ENCODE measurements around the gene EHD1. TPM values are rescaled to one million over a fixed set of nuclear protein-coding genes. Genes with fewer than 3 reads are reported as not detected.
A peak's percentile ranks its signal among the peaks of the same experiment; 100 is the strongest.

Gene EHD1
- total and polyA plus RNA-seq, 9 of the 15 experiments (the other 6 are each of a cell fraction or from before 2014, with no cell fraction given): 0.46 to 65.0 (median 16.4) TPM

DNA sequence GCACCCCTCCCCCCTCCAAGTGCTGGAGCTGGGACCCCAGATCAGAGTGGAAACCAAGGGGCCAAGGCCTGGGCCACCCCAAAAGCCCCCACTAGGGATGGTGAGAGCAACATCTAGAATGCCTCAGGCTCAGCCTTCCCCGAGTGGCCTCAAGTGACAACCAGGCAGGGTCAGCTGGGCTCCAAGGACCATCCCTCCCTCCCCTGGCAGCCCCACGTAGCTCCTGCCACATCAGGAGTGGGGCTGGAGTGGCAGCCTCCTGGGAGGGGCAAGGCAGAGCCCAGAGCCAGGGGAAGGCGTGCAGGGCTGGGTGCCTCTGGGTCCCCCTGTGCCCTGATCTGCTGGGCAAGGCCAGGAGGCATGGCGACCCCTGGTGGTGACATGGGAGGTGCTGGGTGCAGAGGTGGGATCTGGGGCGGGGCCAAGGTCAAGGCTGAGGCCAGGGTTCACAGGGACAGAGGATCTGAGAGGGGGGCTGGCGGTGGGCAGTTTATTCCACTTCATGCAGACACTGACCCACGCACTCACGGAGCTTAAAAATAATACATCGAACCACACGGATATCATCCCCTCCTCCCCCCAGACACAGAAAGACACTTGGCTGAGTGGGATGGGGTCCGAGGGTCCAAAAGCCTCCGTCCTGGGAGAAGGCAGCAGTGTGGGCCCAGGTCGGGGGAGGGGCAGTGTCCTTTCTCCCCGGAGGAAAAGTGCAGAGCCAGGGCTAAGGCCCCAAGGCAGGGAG is 15.8 kb upstream of the EHD1 start (continued):
- TF ChIP-seq, protein P1, sequence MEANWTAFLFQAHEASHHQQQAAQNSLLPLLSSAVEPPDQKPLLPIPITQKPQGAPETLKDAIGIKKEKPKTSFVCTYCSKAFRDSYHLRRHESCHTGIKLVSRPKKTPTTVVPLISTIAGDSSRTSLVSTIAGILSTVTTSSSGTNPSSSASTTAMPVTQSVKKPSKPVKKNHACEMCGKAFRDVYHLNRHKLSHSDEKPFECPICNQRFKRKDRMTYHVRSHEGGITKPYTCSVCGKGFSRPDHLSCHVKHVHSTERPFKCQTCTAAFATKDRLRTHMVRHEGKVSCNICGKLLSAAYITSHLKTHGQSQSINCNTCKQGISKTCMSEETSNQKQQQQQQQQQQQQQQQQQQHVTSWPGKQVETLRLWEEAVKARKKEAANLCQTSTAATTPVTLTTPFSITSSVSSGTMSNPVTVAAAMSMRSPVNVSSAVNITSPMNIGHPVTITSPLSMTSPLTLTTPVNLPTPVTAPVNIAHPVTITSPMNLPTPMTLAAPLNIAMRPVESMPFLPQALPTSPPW (CRISPR knock-in tag; IDR thresholded peaks at IDR 0.05): peak; percentile 64
- TF ChIP-seq ZNF668 (CRISPR knock-in tag; IDR thresholded peaks at IDR 0.05): 0 out of 2 replicates have a peak, but pooled peaks have one; percentile 7
- TF ChIP-seq TFAP4 (CRISPR knock-in tag; IDR thresholded peaks at IDR 0.05; ENCODE audit: borderline replicate concordance): peak; percentile 87
- peak; percentile 55; the same call in 1 of the 2 replicates for TF ChIP-seq ZNF263 (CRISPR knock-in tag; IDR thresholded peaks at IDR 0.05; ENCODE audit: borderline replicate concordance)
- TF ChIP-seq, protein P2, sequence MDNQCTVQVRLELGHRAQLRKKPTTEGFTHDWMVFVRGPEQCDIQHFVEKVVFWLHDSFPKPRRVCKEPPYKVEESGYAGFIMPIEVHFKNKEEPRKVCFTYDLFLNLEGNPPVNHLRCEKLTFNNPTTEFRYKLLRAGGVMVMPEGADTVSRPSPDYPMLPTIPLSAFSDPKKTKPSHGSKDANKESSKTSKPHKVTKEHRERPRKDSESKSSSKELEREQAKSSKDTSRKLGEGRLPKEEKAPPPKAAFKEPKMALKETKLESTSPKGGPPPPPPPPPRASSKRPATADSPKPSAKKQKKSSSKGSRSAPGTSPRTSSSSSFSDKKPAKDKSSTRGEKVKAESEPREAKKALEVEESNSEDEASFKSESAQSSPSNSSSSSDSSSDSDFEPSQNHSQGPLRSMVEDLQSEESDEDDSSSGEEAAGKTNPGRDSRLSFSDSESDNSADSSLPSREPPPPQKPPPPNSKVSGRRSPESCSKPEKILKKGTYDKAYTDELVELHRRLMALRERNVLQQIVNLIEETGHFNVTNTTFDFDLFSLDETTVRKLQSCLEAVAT (IDR thresholded peaks at IDR 0.05): 0 out of 4 replicates have a peak, but pooled peaks of 1 of the 2 experiments have one; percentile 70
- no peak for TF ChIP-seq FOXJ3 (CRISPR knock-in tag; IDR thresholded peaks at IDR 0.05)
- TF ChIP-seq XRCC5 (IDR thresholded peaks at IDR 0.05; ENCODE audit: low read depth, low read length): peak; percentile 89; the same call in 1 of the 2 replicates
- TF ChIP-seq YY1 (IDR thresholded peaks at IDR 0.05; ENCODE audit: borderline replicate concordance in 1 of 3, control insufficient read depth in 1 of 3, extremely low read depth in 1 of 3, insufficient read depth in 3 of 3, insufficient read length in 1 of 3, insufficient replicate concordance in 2 of 3, low read depth in 1 of 3, low read length in 2 of 3): peak in 1 of 3 experiments; percentile 52
- TF ChIP-seq GABPB1 (CRISPR knock-in tag; IDR thresholded peaks at IDR 0.05): peak; percentile 50; the same call in 1 of the 2 replicates
- TF ChIP-seq BHLHE40 (IDR thresholded peaks at IDR 0.05; ENCODE audit: low read length): peak; percentile 12; the same call in 1 of the 2 replicates
- no peak for TF ChIP-seq ZNF140 (CRISPR knock-in tag; IDR thresholded peaks at IDR 0.05)
- no peak for TF ChIP-seq IRF1 (CRISPR knock-in tag; IDR thresholded peaks at IDR 0.05; ENCODE audit: borderline replicate concordance)
- TF ChIP-seq ZFX (CRISPR knock-in tag; IDR thresholded peaks at IDR 0.05): peak; percentile 22; the same call in 1 of the 2 replicates
- peak; percentile 82 for TF ChIP-seq NR2C1 (IDR thresholded peaks at IDR 0.05)
- peak; percentile 83 for TF ChIP-seq NR2C1 (tag; IDR thresholded peaks at IDR 0.05)
- TF ChIP-seq BRCA1 (IDR thresholded peaks at IDR 0.05): no peak
- no peak for TF ChIP-seq BRCA1 (CRISPR knock-in tag; IDR thresholded peaks at IDR 0.05)
- no peak for TF ChIP-seq TFE3 (CRISPR knock-in tag; IDR thresholded peaks at IDR 0.05)
- TF ChIP-seq ETV1 (tag; conservative IDR thresholded peaks at IDR 0.05; ENCODE audit: low read depth): no peak
- 0 out of 2 replicates have a peak, but pooled peaks have one; percentile 9 for TF ChIP-seq ZNF3 (CRISPR knock-in tag; IDR thresholded peaks at IDR 0.05)

All from K562 (cell line).